Ishikawa (cell line): ENCODE data around the gene PCDH15.

Experiments
- CEBPB ChIP-seq: IDR thresholded peaks from 2 replicates; pipeline ENCODE4 v1.6.1; 2012
- CREB1 ChIP-seq: IDR thresholded peaks from 2 replicates; pipeline ENCODE4 v1.6.1; 2012; ENCODE audit warnings: low read depth
- EGR1 ChIP-seq: IDR thresholded peaks from 2 replicates; pipeline ENCODE4 v1.6.1; 2012
- EP300 ChIP-seq: IDR thresholded peaks from 2 replicates; pipeline ENCODE4 v1.6.1; 2012; ENCODE audit warnings: borderline replicate concordance
- FOXM1 ChIP-seq: IDR thresholded peaks from 2 replicates; pipeline ENCODE4 v1.6.1; 2012; ENCODE audit warnings: low read depth, borderline replicate concordance
- MAX ChIP-seq: IDR thresholded peaks from 2 replicates; pipeline ENCODE4 v1.6.1; 2012
- NFIC ChIP-seq: IDR thresholded peaks from 2 replicates; pipeline ENCODE4 v1.6.1; 2012
- RAD21 ChIP-seq: IDR thresholded peaks from 2 replicates; pipeline ENCODE4 v1.6.1; 2012; ENCODE audit warnings: low read depth
- REST ChIP-seq: IDR thresholded peaks from 2 replicates; pipeline ENCODE4 v1.6.1; 2012; ENCODE audit warnings: low read depth, mild to moderate bottlenecking
- TAF1 ChIP-seq: IDR thresholded peaks from 2 replicates; pipeline ENCODE4 v1.6.1; 2012; ENCODE audit warnings: low read depth, mild to moderate bottlenecking
- TCF12 ChIP-seq: IDR thresholded peaks from 2 replicates; pipeline ENCODE4 v1.6.1; 2012; ENCODE audit warnings: low read depth
- TEAD4 ChIP-seq: IDR thresholded peaks from 2 replicates; pipeline ENCODE4 v1.6.1; 2012
- USF1 ChIP-seq: IDR thresholded peaks from 2 replicates; pipeline ENCODE4 v1.6.1; 2012
- YY1 ChIP-seq: IDR thresholded peaks from 2 replicates; pipeline ENCODE4 v1.6.1; 2012; ENCODE audit warnings: low read depth
- ZBTB7A ChIP-seq: IDR thresholded peaks from 2 replicates; pipeline ENCODE4 v1.6.1; 2012; ENCODE audit warnings: low read depth

The PCDH15 gene

GRCh38 chr10:54063514-54063913 lies 737.5 kb downstream of the PCDH15 start:
- no peak for TF ChIP-seq USF1
- TF ChIP-seq MAX, result peak; percentile 30; the same call in 1 of the 2 replicates
- TF ChIP-seq REST, result no peak
- TF ChIP-seq TAF1, result no peak
- no peak for TF ChIP-seq FOXM1
- peak; percentile 55 for TF ChIP-seq RAD21
- no peak for TF ChIP-seq EGR1
- TF ChIP-seq NFIC, result no peak; the same call in 1 of the 2 replicates

- TF ChIP-seq ZBTB7A (no peak), NFIC (no peak), EGR1 (no peak), USF1 (no peak), TCF12 (no peak), EP300 (no peak), REST (no peak), CEBPB (no peak)
Measured at GRCh38 chr10:54060572-54060971, 740.5 kb downstream of the PCDH15 start.

GRCh38 chr10:54057357-54057756 lies 743.7 kb downstream of the PCDH15 start:
- no peak for TF ChIP-seq EGR1
- no peak for TF ChIP-seq TAF1
- no peak for TF ChIP-seq CREB1
- no peak for TF ChIP-seq FOXM1
- TF ChIP-seq RAD21, result no peak
- no peak for TF ChIP-seq TEAD4
- no peak for TF ChIP-seq MAX
- TF ChIP-seq EP300, result no peak
- no peak for TF ChIP-seq USF1
- TF ChIP-seq CEBPB, result no peak
- no peak for TF ChIP-seq NFIC
- no peak for TF ChIP-seq TCF12
- no peak for TF ChIP-seq ZBTB7A
- no peak for TF ChIP-seq REST
- TF ChIP-seq YY1, result no peak

- TF ChIP-seq YY1 (no peak), NFIC (no peak), CEBPB (no peak), TEAD4 (no peak), ZBTB7A (no peak), TCF12 (no peak), RAD21 (no peak), EGR1 (no peak), MAX (no peak), TAF1 (no peak), FOXM1 (no peak)
Measured at GRCh38 chr10:54026340-54026739, 774.7 kb downstream of the PCDH15 start.
